HUES48 (cell line): ENCODE results near the gene PIP4P1.

Experiments used
- H3K27ac ChIP-seq: one replicate; pipeline ENCODE4 v1.7.0; 2013; ENCODE audit warnings: low read depth, low read length, inconsistent platforms
- H3K27me3 ChIP-seq: 2 replicates; pipeline ENCODE4 v1.6.1; 2013; ENCODE audit warnings: mild to moderate bottlenecking, low read length; ENCODE audit not compliant: control insufficient read depth, insufficient read depth
- H3K36me3 ChIP-seq: 2 replicates; pipeline ENCODE4 v1.6.1; 2013; ENCODE audit warnings: low read length; ENCODE audit not compliant: control insufficient read depth, insufficient read depth
- H3K4me1 ChIP-seq: 2 replicates; pipeline ENCODE4 v1.6.1; 2013; ENCODE audit warnings: mild to moderate bottlenecking, low read length; ENCODE audit not compliant: control insufficient read depth, insufficient read depth
- H3K4me3 ChIP-seq: 2 replicates; pipeline ENCODE4 v1.5.1; 2013; ENCODE audit warnings: mild to moderate bottlenecking, low read depth, low read length
- H3K9ac ChIP-seq: 2 replicates; pipeline ENCODE4 v1.6.1; 2013; ENCODE audit warnings: mild to moderate bottlenecking, low read depth, low read length, moderate library complexity
- H3K9me3 ChIP-seq: 2 replicates; pipeline ENCODE4 v1.6.1; 2013; ENCODE audit warnings: low read length; ENCODE audit not compliant: control insufficient read depth, insufficient read depth

Gene PIP4P1

GRCh38 chr14:20417250-20418186 is 43.7 kb downstream of the PIP4P1 start:
- no peak overlapping the region for H3K4me3 ChIP-seq
- peak overlapping the region; percentile 32 for H3K27ac ChIP-seq
- no peaks in the 10 kb centered on the region for H3K9me3 ChIP-seq
- no peaks in the 10 kb centered on the region for H3K36me3 ChIP-seq
- H3K27me3 ChIP-seq: no peaks in the 10 kb centered on the region
- H3K4me1 ChIP-seq: peaks cover 18% of the 10 kb centered on the region
- no peak overlapping the region for H3K9ac ChIP-seq

GRCh38 chr14:20416223-20416622 is 45.0 kb downstream of the PIP4P1 start:
- Histone ChIP-seq H3K4me1 (peaks cover 18% of the 10 kb centered on the region), H3K36me3 (no peaks in the 10 kb centered on the region), H3K9ac (no peak overlapping the region), H3K9me3 (no peaks in the 10 kb centered on the region), H3K27ac (no peak overlapping the region), H3K4me3 (no peak overlapping the region), H3K27me3 (no peaks in the 10 kb centered on the region)

DNA sequence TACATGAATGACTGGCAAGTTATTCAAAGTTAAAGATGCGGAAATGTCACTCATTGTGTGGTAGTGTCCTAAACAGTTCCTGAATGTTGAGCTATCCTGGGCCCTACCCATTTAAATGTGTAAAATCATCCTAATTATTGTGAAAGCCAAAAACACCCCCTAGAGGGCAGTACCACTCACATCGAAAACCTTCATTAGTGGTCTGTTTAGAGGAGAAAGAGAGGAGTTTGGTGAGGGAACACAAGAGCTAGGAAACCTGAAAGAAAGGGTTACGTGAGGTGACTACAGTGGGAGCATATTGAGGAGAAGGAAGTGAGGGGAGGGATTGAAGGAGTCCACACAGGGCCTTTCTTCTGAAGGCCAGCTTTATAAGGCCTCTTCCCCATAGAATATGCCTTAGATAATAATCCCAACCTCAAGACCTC is 45.4 kb downstream of the PIP4P1 start:
- Histone ChIP-seq H3K36me3 (no peaks in the 10 kb centered on the region), H3K27me3 (no peaks in the 10 kb centered on the region), H3K4me1 (peaks cover 18% of the 10 kb centered on the region), H3K9ac (no peak overlapping the region), H3K27ac (no peak overlapping the region), H3K9me3 (no peaks in the 10 kb centered on the region), H3K4me3 (no peak overlapping the region)

DNA sequence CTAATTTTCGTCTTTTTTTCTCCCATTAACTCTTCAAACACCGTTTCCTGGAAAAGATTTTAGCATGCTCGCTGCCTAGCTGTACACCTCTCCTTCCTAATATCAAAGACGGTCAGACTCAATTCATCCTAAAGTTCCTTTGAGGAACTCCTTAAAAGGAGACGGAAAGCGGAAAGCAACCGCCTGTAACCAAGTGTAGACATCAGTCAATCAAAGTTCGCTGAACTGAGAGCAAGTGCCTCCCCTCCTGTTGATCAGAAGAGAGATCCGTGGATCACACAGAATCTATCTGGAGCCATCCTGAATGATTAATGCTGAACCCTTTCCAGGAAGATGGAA is 47.5 kb downstream of the PIP4P1 start:
- Histone ChIP-seq H3K36me3 (no peaks in the 10 kb centered on the region), H3K27me3 (no peaks in the 10 kb centered on the region), H3K9me3 (no peaks in the 10 kb centered on the region), H3K4me1 (peaks cover 18% of the 10 kb centered on the region), H3K4me3 (peak overlapping the region; percentile 99), H3K9ac (peak overlapping the region; percentile 74; the same call in 1 of the 2 replicates), H3K27ac (no peak overlapping the region)

DNA sequence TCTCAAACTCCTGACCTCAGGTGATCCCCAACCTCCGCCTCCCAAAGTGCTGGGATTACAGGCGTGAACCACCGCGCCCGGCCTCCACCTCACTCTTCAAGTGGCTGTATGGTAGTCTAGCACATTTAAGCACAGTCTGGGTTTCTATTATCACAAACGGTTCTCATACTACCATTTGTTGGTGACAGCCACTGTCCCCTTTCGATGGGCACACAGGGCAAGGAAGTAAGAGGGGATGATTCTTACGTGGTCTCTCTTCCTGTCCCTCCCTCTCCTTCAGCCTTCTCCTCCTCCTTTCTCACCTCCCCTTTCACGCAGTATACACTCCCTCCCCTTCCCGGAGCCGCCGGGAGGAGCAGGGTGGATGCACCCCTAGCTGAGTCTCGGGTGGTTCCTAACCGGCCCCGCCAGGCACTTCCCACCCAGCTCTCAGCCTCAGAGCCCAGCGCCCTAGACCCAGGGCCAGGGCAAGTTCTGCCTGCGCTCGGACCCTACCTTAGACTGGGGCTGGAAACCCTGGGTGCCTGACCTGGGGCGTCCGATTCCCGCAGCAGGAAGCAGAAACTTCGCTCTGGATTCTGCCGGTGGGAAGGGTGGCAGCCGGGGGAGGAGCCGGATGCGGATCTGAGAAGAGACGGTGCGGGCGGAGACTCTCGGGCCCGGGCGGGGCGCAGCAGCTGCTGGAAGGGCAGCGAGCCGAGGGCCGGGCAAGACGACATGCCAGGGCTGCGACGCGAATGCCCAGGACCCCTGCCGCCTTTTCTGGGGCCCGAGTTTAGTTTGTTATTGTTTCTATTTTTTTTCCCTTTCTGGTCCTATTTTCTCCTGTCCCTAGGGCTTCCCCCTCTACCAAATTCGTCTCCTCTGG is 48.1 kb downstream of the PIP4P1 start, which contains the start of gene TEP1:
Gene TEP1 (minus strand): TSS at position 626 of the 868 bp plus-strand sequence. CDS start 5,062 bp downstream, outside the sequence.
- peaks cover 2% of the 10 kb centered on the region for H3K36me3 ChIP-seq

GRCh38 chr14:20412411-20412810 is 48.8 kb downstream of the PIP4P1 start:
- peaks cover 9% of the 10 kb centered on the region for H3K36me3 ChIP-seq
- H3K9ac ChIP-seq: peak overlapping the region; percentile 67; the same call in 1 of the 2 replicates
- peak overlapping the region; percentile 99 for H3K4me3 ChIP-seq
- no peaks in the 10 kb centered on the region for H3K27me3 ChIP-seq
- peaks cover 18% of the 10 kb centered on the region for H3K4me1 ChIP-seq
- H3K27ac ChIP-seq: no peak overlapping the region
- H3K9me3 ChIP-seq: no peaks in the 10 kb centered on the region

More for the DNA sequence above, 48.1 kb downstream of the PIP4P1 start, which contains the start of gene TEP1:
- peak within 1 kb of the TSS; percentile 99 for H3K4me3 ChIP-seq
- peak within 1 kb of the TSS; percentile 86 for H3K27ac ChIP-seq
- H3K9me3 ChIP-seq: no peaks in the 10 kb centered on the region
- peaks cover 18% of the 10 kb centered on the region for H3K4me1 ChIP-seq
- peak within 1 kb of the TSS; percentile 74 for H3K9ac ChIP-seq
- H3K27me3 ChIP-seq: no peaks in the 10 kb centered on the region

DNA sequence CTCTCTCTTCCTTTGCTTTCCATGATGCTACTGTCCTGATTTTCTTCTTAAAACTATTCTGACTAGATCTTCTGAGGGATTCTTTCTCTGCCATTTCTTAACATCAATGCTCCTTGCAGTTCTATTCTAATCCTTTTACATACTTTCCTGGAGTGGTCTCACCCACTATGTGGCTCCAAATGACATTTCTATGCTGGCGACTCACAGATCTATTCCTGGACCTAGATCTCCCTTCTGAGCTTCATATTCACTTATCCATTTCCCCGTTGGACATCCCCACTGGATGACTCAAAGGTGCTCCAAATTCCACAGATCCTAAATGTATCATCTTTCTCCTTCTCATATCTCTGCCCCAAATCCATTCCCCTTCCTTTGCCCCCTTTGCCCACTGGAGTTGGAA is 52.0 kb downstream of the PIP4P1 start:
- H3K36me3 ChIP-seq: peaks cover 36% of the 10 kb centered on the region
- H3K4me3 ChIP-seq: no peak overlapping the region
- H3K27ac ChIP-seq: no peak overlapping the region
- no peak overlapping the region for H3K9ac ChIP-seq
- H3K4me1 ChIP-seq: peaks cover 13% of the 10 kb centered on the region; the same call in 1 of the 2 replicates
- H3K9me3 ChIP-seq: no peaks in the 10 kb centered on the region
- no peaks in the 10 kb centered on the region for H3K27me3 ChIP-seq
